ENCODE measurements around the gene NUP205.
"Not testable (repeated sequence)": the region's sequence is repeated elsewhere in the genome, so short reads cannot be mapped to it uniquely, and the experiment has no call there.

Gene NUP205

GRCh38 chr7:135620447-135620846, 62.7 kb downstream of the NUP205 start:
- no peak for DNase-seq (ENCODE audit: low read depth)

- no peak for DNase-seq (ENCODE audit: low read depth)
Observed at GRCh38 chr7:135620980-135621850, 63.5 kb downstream of the NUP205 start.

- no peak for DNase-seq (ENCODE audit: low read depth)
Observed at GRCh38 chr7:135634191-135634878, 76.6 kb downstream of the NUP205 start.

- not testable (repeated sequence) for DNase-seq (ENCODE audit: low read depth)
Observed at GRCh38 chr7:135639690-135640089, 82.0 kb downstream of the NUP205 start.

- no peak for DNase-seq (ENCODE audit: low read depth)
Observed at GRCh38 chr7:135644154-135644553, 86.4 kb downstream of the NUP205 start.

- no peak for DNase-seq (ENCODE audit: low read depth)
Observed at GRCh38 chr7:135644729-135645128, 87.0 kb downstream of the NUP205 start.

GRCh38 chr7:135645296-135645904, 87.7 kb downstream of the NUP205 start:
- DNase-seq (ENCODE audit: low read depth): no peak

- DNase-seq (ENCODE audit: low read depth): no peak
Observed at GRCh38 chr7:135647755-135648154, 90.0 kb downstream of the NUP205 start.

GRCh38 chr7:135648235-135648634, 90.5 kb downstream of the NUP205 start:
- DNase-seq (ENCODE audit: low read depth): no peak

- no peak for DNase-seq (ENCODE audit: low read depth)
Observed at GRCh38 chr7:135650831-135651573, 93.3 kb downstream of the NUP205 start.

GRCh38 chr7:135653340-135654080, 95.8 kb downstream of the NUP205 start:
- no peak for DNase-seq (ENCODE audit: low read depth)

GRCh38 chr7:135658564-135658963, 100.8 kb downstream of the NUP205 start:
- no peak for DNase-seq (ENCODE audit: low read depth)

- DNase-seq (ENCODE audit: low read depth): no peak
Observed at GRCh38 chr7:135659159-135659846, 101.6 kb downstream of the NUP205 start.

- DNase-seq (ENCODE audit: low read depth): no peak
Observed at GRCh38 chr7:135661311-135662122, 103.8 kb downstream of the NUP205 start.

GRCh38 chr7:135662123-135662372, 104.3 kb downstream of the NUP205 start:
- no peak for DNase-seq (ENCODE audit: low read depth)

GRCh38 chr7:135662373-135663114, 104.8 kb downstream of the NUP205 start, which contains the start of gene STMP1:
Gene STMP1, plus strand, starts transcription at chr7:135662514.
- DNase-seq (ENCODE audit: low read depth): peak; percentile 94

GRCh38 chr7:135664046-135664589, 106.4 kb downstream of the NUP205 start:
- no peak for DNase-seq (ENCODE audit: low read depth)

GRCh38 chr7:135665042-135665441, 107.3 kb downstream of the NUP205 start:
- no peak for DNase-seq (ENCODE audit: low read depth)

GRCh38 chr7:135666156-135666555, 108.4 kb downstream of the NUP205 start:
- DNase-seq (ENCODE audit: low read depth): no peak
